Measurements from ENCODE around the gene NR6A1.

NR6A1 gene

DNA sequence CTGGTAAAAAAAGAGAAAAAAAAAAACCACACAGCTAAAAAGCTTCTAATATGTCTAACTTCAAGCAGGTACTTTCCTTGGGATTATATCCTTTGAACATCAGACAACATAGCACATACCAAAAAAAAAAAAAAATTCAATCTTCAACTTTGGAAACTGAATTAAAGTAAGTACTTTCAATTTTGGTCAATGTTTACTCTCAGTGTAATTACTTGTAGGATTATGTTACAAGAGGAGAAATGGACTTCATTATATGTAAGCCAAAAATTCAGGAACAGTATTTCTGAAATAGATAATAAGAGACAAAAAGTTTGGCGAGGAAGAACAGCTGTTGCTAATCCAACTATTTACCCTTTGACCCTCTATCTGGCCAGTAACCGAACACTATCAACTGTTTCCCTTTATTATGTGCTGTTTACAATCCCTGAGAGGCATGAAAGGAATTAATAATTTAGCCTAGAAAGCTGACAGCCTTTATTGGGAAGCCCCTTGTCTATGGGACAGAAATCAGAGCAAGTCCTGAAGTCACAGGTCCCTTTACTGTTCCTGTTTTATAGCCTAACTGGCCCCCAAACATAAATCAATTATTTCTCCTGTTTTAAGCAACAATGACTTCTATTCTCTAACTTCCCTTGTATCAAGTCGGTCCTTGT, 46.6 kb downstream of the NR6A1 start:
- FAIRE-seq (no peak), DNase-seq (ENCODE audit: insufficient read length, low spot score) (no peak)
- no peak for TF ChIP-seq CTCF (IDR thresholded peaks at IDR 0.05; ENCODE audit: insufficient read depth, missing control alignments)

GRCh38 chr9:124723352-124723751, 47.8 kb downstream of the NR6A1 start:
- no peak for DNase-seq (ENCODE audit: insufficient read length, low spot score)
- no peak for TF ChIP-seq CTCF (IDR thresholded peaks at IDR 0.05; ENCODE audit: insufficient read depth, missing control alignments)
- FAIRE-seq: no peak

- no peak for FAIRE-seq
- no peak for TF ChIP-seq CTCF (IDR thresholded peaks at IDR 0.05; ENCODE audit: insufficient read depth, missing control alignments)
- DNase-seq (ENCODE audit: insufficient read length, low spot score): no peak
Observed at GRCh38 chr9:124721109-124721906, 49.8 kb downstream of the NR6A1 start.

GRCh38 chr9:124720429-124721108, 50.5 kb downstream of the NR6A1 start:
- DNase-seq (ENCODE audit: insufficient read length, low spot score) (no peak), FAIRE-seq (no peak)
- TF ChIP-seq CTCF (IDR thresholded peaks at IDR 0.05; ENCODE audit: insufficient read depth, missing control alignments): no peak

DNA sequence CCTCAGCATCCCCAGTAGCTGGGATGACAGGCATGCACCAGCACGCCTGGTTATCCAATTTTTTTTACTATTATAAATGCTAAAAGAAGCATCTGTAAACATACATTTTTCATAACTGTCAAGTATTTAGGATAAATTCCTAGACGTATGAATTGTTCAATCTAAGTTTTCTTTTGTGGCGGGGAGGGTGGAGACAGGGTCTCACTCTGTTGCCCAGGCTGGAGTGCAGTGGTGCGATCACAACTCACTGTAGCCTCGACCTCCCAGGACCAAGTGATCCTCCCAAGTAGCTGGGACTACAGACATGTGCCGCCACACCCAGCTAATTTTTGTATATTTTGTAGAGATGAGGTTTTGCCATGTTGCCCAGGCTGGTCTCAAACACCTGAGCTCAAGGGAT, 52.2 kb downstream of the NR6A1 start:
- no peak for TF ChIP-seq CTCF (IDR thresholded peaks at IDR 0.05; ENCODE audit: insufficient read depth, missing control alignments)
- DNase-seq (ENCODE audit: insufficient read length, low spot score): no peak
- FAIRE-seq: no peak

GRCh38 chr9:124717597-124717996, 53.5 kb downstream of the NR6A1 start:
- no peak for TF ChIP-seq CTCF (IDR thresholded peaks at IDR 0.05; ENCODE audit: insufficient read depth, missing control alignments)
- FAIRE-seq: no peak
- DNase-seq (ENCODE audit: insufficient read length, low spot score): no peak
